NCI-H2081 (cell line): ENCODE results near the gene CCDC107.
A peak's percentile ranks its signal among the peaks of the same experiment; 100 is the strongest.
"Not testable (repeated sequence)": the region's sequence is repeated elsewhere in the genome, so short reads cannot be mapped to it uniquely, and the experiment has no call there.

Experiments
- DNase-seq, 2 experiments: peaks; one replicate each; lab custom pipeline; 2025; lab: John Stamatoyannopoulos, UW

CCDC107 gene, protein sequence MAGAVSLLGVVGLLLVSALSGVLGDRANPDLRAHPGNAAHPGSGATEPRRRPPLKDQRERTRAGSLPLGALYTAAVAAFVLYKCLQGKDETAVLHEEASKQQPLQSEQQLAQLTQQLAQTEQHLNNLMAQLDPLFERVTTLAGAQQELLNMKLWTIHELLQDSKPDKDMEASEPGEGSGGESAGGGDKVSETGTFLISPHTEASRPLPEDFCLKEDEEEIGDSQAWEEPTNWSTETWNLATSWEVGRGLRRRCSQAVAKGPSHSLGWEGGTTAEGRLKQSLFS

DNA sequence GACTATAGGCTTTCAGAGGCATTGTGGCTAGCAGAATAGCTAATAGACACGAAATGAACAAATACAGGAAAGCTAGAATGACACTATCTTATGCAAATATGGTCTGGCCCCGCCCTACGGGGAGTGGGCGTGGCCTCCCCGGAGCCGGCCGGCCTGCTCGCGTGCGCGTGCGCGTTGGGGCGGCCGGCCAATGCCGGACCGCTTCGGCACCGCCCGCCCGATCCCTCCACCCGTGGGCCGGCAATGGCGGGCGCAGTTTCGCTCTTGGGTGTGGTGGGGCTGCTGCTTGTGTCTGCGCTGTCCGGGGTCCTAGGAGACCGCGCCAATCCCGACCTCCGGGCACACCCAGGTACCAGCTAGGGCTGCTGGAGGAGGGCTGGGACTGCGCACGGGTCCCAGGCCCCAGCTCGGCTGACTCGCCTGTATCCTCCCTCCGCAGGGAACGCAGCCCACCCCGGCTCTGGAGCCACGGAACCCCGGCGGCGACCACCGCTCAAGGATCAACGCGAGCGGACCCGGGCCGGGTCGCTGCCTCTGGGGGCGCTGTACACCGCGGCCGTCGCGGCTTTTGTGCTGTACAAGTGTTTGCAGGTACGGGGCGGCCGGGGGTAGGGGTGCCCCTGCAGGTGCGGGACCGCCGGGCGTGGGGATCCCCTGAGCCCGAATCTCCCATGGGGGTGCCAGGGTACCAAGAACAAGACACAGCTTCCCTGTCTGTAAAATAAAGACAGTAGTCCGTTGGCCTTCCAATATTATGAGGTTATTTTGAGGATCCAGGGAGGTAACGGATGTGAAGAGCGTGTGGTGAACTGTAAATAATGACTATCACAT lies at the start of gene CCDC107:
CCDC107 (plus strand) TSS at position 156 of the 831 bp plus-strand sequence; CDS start at position 244, 88 bp downstream.
- DNase-seq = peak; percentile 83 to 87

GRCh38 chr9:35609001-35609819 lies 48.9 kb upstream of the CCDC107 start:
- DNase-seq = no peak

- DNase-seq = no peak
Observed at GRCh38 chr9:35609820-35610163, 48.3 kb upstream of the CCDC107 start.

DNA sequence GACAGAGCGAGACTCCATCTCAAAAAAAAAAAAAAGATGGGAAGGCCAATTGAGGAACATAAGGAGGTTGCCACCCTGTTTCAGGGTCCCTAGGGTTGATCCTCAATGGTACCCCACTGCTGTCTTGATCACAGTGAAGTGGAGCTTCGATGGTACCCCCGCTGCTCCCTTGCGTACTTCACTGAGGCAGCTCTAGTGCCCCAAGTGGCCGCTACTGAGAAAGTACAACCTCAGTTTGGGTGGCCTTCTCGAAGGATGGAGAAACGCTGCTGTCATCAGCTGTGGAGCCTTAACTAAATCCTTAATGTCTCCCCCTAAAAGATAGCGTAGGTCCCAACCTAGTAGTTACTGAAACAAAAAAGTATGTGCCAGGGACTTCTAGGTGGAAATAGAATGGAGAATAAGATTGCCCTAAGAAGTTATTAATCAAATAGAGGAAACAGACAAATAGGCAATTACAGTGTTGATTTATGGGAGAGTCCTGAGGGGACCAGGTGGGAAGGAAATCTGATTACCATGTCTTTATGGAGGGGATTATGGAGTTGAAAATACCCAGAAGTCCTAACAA lies 46.8 kb upstream of the CCDC107 start:
- peak; percentile 11 to 28 for DNase-seq

DNA sequence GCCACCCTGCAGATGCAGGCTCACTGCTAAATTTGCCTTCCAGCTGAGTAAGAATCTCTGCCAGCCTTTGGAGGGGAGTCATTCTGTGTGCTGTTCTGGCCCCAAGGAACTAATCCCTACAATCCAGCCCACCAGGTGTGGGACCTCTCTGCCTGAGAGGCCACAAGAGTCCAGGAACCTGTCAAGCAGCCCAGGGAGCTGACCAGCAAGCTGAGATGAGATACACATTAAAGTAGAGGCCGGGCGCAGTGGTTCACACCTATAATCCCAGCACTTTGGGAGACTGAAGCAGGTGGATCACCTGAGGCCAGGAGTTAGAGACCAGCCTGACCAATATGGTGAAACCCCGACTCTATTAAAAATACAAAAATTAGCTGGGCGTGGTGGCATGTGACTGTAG lies 46.0 kb upstream of the CCDC107 start:
- DNase-seq = not testable (repeated sequence)

DNA sequence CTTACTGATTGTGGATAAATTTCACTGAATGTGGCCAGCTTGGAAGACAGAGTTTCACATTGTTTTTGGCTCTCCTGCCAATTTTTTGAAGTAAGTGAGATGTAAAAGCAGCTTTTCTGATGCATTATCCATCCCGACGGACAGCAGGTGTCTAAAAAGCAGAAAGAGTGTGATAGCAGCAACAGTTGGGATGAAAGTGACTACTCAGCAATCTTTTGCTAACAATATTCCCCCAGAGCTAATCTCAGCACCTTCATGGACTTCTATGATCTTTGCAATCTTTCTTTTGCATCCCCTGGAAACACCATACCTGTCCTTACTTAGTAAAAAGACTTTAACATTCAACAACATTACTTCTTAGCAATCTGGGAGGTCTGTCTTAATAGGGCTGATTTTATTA lies 45.2 kb upstream of the CCDC107 start:
- DNase-seq = no peak

- DNase-seq = peak in 1 of 2 experiments; percentile 34
Observed at GRCh38 chr9:35615981-35616680, 42.0 kb upstream of the CCDC107 start.

GRCh38 chr9:35616681-35617459 lies 41.2 kb upstream of the CCDC107 start:
- DNase-seq = no peak

DNA sequence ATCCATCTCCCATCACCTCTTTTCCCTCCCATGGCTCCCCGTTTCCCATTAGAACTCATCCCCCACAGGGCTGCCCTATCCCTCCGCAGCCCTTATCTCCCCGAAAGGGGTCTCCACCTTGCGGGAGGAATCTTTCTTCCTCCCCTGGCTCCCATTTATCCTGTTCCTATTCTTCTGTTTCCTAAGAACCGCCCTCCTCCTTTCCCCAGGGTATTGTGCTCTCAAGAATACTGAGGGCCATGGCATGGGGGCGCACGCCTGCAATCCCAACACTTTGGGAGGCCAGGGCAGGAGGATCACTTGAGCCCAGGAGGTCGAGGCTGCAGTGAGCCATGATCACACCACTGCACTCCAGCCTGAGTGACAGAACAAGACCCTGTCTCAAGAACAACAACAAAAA lies 40.5 kb upstream of the CCDC107 start:
- no peak for DNase-seq

- no peak for DNase-seq
Observed at GRCh38 chr9:35618325-35618727, 39.8 kb upstream of the CCDC107 start, which contains the start of gene CD72. TSS of gene CD72 (minus strand) at chr9:35618413. CDS start at chr9:35618303, 110 bp downstream.

- DNase-seq = no peak
Observed at GRCh38 chr9:35618854-35619799, 39.0 kb upstream of the CCDC107 start.

- DNase-seq = no peak
Observed at GRCh38 chr9:35619800-35620158, 38.3 kb upstream of the CCDC107 start.

DNA sequence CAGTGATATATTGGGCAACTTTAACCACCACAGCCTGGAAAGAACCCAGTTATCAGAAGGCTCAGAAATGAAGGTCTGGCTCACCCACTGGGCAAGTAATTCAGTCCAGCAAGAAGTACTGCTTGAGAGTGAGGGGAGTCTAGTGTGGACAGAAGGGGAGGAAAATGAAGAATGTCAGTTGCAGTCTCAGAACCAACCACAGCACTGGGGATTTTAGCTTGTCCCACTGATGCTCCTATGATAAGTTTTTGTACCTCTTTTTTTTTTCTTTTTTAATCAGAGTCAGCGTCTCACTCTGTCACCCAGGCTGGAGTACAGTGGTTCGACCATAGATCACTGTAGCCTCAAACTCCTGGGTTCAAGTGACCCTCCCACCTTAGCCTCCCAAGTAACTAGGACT lies 30.5 kb upstream of the CCDC107 start:
- DNase-seq = no peak

- DNase-seq = no peak
Observed at GRCh38 chr9:35628389-35628991, 29.6 kb upstream of the CCDC107 start.

DNA sequence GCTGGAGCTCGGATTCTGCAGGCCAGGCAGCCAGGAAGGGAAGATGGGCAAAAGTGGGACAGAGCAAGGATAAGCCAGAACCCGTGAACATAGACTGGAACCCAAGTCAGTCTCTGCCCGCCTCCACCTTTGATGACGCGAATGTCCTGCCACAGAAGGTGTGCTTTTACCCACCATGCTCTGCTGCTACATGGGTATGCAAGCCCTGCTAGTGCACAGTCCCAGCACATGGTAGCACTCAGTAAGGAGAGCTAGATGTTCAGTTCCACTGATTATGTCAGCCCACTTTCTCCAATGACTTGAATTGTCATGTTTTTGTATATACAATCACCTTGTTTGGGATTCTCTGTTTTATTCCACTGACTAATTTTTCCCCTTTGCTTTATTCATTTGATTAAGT lies 28.5 kb upstream of the CCDC107 start:
- no peak for DNase-seq

DNA sequence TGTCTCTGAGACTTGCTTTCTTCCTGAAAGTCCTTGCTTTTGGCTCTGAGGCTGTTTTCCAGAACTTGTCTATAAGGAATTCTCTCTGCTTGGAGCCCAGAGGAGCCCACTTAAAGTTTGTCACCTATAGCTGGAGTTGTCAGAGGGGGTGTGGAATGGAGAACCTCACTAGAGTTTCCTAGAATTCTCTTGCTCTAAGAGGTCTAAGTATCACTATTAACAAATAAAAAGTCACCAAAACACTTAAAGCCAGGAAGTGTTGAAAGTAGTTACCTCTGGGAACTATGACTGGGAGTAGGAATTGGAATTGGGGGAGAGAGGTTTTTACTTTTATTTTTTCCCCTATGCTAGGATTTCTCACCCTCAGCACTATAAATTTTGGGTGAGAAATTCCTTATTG lies 22.4 kb upstream of the CCDC107 start:
- no peak for DNase-seq

GRCh38 chr9:35636135-35636876 lies 21.8 kb upstream of the CCDC107 start:
- no peak for DNase-seq

DNA sequence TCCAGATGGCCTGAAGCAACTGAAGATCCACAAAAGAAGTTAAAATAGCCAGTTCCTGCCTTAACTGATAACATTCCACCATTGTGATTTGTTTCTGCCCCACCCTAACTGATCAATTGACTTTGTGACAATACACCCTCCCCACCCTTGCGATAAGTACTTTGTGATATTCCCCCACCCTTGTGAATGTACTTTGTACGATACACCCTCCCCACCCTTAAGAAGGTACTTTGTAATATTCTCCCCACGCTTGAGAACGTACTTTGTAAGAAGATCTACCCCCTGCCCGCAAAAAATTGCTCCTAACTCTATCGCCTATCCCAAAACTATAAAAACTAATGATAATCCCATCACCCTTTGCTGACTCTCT lies 21.2 kb upstream of the CCDC107 start:
- not testable (repeated sequence) for DNase-seq
